AML-193 (cell line): Measurements from ENCODE around the gene ZFYVE27.
A peak's percentile ranks its signal among the peaks of the same experiment; 100 is the strongest.

Experiments used
- DNase-seq, 2 experiments: peaks; one replicate each; lab custom pipeline; 2025; lab: John Stamatoyannopoulos, UW

The ZFYVE27 gene

DNA sequence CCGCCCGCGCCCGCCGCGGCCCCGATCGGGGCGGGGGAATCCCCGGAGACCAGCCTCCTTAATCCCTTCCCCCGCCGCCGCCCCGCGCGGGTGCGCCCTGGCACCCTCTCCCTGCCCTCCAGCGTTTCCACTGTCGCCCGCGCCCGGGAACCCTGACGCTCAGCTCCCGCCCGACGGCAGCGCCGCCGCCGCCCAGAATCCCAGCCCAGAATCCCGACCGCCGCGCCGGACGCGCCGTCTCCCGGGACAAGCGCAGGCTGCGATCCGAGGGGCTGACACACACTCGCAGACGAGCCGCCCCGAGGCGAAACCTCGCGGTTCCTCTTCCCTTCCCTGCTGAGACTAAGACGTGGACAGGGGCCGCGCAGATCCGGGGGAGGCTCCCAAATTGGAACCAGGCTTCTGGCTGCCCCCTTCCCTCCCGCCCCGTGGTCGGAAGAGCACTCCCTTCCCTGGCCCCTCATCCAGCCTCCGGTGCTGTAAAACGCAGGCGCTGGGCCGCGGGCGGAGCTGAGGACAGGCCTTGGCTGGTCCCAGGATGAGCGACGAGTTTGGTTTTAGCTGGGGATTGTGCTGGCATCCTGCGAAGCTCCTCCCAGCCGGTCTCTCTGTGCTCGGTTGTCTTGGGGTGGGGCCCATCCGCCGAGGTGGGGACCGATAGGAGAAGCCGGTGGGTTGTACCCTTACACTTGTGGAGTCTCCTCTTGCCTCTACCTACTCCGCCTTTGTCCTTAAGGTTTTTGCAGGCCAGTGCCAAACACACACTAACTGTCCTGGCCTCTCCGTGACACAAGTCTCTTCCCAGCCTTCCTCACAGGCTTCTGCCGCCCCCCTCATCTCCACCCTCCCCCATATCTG is 22.3 kb upstream of the ZFYVE27 start:
- peak; percentile 50 to 59 for DNase-seq

DNA sequence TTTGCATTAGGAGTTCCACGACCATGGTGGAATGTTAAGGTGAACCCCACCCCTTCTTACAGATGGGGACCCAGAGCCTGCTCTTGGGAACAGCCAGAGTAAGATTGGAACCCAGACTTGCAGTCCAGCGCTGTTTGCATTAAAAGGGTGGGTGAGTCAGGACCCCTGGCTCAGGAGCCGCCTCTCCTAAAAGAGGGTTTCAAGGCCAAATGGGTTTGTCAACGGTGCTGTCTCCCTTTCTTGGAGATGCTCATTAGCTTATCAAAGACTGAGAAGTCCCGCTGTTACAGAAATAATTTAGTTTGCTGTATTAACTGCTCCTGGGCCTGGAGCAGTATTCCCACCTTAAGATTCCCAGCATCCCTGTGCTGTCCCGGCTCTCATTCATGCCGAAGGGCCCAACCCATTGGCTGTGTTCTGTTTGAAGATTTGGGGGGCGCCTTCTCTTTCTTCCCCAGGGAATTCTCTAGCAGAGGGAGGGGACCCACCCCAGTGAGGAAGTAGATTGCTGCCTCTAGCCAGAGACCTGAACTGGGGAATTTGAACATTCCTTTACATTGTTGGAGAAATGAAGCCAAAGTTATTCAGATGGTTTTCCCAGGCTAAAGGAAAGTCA is 21.6 kb upstream of the ZFYVE27 start:
- no peak for DNase-seq

DNA sequence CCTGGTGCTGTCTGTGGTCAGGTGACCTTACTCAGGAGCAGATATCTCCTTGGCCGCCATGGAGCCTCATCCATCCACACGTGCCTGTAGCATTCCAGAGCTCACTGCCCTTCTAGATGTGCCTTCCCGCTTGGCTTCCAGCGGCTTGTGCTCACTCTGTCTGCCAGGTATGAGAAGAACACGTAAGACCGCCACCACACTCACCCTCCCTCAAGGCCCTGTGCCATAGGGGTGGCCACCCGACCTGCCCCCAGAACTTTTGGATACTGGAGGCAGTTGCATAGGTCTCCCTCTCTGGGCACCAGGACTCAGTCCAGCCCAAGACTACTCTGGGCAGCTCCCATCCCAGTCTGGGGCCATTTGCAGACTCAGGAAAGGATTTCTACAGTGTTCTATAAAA is 19.3 kb upstream of the ZFYVE27 start:
- no peak for DNase-seq

DNA sequence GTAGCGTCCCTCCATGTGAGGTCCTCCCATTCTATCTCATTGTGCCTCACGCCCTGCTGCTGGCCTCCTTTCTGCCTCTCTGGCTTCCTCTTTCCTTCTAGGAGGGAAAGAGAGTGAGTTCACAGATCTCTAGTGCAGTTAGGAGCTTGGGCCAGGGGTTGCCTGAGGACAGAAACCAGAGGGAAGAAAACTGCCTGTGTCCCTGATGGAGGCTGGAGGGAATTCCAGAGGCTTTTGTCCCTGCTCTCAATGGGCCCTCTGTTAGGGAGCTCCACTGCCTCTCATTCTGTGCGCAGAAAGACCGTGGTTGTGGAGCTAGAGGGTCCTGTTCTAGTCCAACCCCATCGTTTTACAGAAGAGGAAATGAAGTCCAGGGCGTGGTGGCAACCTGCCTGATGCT is 18.8 kb upstream of the ZFYVE27 start:
- DNase-seq = peak; percentile 55 to 61

DNA sequence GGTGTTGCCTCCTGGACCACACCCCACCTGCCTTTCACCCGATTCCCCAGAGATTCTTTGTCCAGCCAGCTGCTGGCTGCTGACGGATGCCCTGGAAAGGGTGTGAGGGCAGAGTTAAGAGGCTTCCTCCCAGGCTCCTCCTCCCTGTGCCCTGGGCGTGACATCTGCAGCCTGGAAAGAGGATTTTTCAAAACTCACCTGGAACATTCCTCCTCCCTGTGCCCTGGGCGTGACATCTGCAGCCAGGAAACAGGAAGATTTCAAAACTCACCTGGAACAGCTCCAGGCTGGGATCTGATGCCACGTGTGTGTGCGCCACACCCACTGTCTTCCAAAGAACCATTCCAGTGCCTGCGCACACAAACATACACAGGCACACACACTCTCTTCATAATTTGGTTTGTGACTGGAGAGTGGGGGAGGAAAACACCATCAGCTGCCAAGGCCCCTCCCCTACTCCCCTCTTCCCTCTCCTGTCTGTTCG is 18.2 kb upstream of the ZFYVE27 start:
- no peak for DNase-seq

DNA sequence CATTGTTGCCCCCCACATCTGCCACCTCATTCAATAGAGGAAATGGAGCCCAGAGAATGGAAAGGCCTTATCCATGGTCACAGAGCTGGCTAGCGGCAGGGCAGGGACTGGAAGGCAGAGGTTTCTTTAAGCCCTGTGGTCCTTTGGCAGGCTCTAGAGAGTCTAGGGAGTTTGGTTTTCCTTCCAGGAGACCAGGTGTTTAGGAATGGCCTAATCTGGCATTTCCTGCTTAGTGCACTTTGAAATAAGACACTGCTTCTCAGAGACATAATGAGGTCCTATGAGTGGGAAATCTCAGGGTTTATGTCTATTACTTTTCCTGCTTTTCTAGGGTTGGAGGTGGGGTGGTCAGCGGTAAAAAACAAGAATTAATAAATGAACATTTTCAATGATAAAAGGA is 17.3 kb upstream of the ZFYVE27 start:
- DNase-seq = no peak

DNA sequence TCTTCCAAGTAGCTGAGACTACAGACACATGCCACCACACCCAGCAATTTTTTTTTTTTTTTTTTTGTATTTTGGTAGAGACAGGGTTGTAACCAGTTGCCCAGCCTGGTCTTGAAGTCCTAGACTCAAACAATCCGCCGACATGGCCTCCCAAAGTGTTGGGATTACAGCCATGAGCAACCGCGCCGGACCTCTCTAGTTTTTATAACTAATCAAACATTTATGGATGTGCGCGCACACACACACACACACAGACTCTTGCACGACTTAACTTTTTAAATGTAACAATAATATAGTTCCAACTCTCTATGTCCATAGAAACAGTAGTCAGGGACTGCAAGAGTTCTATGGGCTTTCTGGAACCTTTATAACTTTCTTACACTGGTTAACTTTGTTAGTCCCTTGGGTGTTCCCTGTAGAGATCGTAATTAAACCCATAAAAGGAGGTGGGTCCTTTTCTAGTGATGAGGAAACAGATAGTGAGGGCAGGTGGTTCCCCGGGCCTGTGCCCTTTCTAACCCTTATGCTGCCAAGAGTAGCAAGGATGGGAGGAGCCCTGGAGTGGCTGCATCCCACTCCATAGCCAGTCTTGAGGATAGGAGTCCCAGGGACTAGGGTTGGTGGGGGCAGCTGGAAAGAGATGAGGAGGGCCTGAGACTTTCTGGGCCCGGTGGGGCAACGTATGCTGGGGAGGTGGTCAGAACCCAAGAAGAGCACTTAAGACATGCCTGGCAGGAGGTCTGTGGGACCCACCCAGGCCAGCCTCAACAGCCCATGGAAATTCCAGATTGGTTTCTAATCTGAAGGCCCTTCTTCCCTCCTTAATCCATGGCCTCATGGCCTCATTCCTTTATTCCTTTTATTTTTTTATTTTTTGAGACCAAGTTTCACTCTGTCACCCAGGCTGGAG is 14.8 kb upstream of the ZFYVE27 start:
- no peak for DNase-seq

DNA sequence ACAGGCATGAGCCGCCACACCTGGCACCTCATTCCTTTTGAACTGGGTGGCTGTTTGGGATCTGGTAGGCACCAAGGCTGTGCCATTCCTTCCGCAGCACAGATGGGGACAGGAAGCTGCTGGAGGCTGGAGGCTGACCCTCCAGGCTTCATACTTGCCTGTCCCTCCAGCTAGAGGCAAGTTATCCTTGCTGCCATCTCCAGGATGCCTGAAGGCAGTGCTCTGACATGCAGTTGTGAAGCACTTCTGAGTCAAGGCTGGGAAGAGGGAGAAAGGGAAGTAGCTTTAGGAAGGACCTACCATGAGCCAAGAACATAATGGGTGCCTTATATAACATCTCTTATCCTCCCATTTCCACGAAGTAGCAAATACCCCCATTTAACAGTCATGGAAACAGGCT is 13.9 kb upstream of the ZFYVE27 start:
- no peak for DNase-seq

DNA sequence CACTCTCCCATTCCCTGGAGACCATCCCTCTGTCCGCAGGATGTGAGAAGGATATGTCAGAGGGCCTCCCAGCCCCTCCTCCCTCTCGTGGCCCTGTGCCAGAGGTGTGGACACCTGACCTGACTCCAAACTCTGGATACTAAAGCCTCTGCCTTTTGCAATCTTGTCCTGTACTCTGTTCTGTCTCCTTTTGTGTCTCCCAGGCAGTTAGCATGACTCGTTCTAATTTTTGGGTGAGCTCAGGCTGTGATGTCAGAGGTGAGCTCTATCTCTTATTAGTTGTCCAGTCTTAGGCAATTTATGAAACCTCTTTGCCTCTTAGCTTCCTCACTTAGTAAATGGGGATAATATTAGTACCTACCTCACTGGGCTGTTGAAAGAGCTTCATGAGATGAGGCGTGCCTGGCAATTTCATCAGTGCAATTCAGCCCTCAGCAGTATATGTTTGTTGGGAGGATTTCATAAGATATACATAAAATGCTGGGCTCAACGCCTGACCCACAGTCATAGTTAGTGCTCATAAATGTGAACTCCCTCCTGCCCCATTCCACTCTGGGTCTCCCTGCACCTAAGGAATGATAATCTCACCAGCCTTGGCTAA is 12.5 kb upstream of the ZFYVE27 start:
- DNase-seq = peak; percentile 85 to 89

DNA sequence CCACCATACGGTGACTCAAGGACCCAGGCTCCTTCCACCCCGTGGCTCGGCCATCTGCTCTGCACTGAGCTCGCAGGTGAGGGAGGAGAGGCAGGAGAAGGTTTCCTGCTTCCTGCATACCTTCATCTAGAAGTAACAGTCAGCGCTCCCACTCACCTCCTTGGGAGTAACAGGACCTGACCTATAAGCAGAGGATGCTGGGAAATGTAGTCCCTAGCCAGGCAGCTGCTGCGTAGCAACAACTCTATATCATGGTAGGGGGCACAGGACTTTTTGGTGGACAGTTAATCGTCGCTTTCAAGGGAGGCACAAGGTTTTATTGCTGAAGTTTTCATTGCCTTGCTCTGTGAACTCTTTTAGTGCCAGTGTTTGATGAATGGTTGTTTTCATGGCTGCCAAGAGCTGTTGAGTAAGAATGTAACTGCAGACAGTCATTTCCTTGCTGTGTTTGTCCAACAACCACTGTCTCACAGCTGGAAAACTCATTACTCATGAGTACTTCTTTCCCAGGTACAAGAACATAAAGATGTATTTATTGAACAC is 10.2 kb upstream of the ZFYVE27 start:
- DNase-seq = peak; percentile 31 to 39

DNA sequence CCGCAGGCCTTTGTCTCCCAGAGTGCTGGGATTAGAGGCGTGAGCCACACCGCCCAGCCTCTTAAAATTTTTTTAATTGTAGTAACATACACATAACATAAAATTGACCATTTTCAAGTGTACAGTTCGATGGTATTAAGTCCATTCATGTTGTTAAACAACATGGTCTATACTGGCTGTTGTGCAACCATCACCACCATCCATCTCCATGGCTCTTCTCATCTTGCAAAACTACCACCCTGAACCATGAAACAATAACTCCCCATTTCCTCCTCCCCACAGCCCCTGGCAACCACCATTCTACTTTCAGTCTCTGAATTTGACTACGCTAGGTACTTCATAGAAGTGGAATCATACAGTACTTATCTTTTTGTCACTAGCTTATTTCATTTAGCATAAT is 7.9 kb upstream of the ZFYVE27 start:
- peak; percentile 57 to 61 for DNase-seq

DNA sequence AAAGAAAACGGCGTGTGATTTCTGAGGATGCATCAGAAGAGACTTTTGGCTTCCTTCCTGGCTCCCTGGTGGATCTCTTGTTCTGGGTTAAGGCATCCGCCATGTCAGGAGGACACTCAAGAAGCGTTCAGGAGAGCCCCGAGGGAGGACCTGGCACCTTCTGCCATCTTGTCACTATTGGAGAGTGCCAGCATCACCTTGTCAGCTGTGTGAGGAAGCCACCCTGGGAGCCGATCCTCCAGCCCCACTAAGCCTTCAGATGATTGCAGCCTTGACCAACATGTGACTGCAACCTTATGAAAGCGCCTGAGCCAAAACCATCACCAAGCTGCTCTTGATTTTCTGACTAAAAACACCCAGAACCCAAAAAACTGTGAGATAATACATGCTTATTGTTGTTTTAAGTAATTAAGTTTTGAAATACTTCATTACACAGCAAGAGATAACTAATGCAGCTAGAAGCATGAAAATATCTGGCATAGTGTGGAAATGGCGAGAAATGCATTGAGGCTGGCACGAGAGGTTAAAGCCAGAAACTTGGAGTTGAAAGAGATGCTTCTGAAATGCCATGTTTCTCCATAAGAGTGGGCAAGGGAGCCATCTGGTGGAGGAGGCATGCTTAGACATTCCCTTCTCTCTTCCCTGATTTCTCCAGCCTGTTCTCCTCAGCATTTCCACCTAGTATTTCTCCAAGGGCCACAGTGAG is 5.4 kb upstream of the ZFYVE27 start:
- peak; percentile 42 to 45 for DNase-seq

DNA sequence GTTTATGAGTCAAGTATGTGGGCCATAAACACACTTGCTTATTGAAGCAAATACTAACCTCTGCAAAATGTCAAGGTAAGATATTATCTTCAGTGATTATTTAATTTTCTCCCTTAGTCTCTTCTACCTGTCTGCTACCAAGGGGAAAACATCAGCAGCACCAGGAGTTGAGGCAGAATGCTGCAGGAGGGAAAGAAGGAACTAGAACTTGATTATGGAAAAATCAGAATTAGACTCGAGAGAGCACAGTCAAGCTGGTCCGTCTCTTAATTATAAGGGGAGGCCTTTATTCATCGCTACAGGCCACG is 4.9 kb upstream of the ZFYVE27 start:
- no peak for DNase-seq

DNA sequence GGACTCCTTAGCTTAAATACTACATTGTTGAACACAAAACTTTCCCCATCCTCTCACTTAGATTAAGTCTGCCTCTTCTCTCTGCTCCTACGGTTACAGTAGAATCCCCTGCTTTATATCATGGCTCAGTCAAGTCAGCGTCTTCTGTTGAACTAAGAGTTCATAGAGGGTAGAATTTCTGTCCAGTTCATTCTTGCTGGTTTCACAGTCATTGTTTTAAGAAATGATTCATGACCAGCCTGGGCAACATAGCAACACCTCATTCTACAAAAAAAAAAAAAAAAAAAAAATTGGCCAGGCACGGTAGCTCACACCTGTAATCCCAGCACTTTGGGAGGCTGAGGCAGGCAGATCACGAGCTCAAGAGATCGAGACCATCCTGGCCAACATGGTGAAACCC is 3.7 kb upstream of the ZFYVE27 start:
- no peak for DNase-seq

DNA sequence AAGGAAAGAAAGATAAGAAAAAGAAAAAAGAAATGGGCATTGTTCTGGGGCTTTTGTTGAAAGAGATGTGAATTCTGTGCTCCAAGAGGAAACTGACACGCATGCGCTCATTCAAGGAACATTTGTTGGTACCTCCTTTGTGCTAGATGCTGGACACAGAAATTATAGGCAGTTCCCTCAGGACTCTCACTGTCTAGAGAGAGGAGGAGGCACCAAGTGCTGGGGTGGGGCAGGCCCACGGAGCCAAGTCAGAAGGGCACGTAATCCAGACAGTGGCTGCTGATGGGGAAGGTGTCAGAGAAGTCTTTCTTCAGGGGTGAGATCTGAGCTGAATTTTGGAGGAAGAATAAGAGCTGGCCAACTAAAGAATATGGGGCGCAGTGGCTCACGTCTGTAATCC is 2.9 kb upstream of the ZFYVE27 start:
- no peak for DNase-seq

DNA sequence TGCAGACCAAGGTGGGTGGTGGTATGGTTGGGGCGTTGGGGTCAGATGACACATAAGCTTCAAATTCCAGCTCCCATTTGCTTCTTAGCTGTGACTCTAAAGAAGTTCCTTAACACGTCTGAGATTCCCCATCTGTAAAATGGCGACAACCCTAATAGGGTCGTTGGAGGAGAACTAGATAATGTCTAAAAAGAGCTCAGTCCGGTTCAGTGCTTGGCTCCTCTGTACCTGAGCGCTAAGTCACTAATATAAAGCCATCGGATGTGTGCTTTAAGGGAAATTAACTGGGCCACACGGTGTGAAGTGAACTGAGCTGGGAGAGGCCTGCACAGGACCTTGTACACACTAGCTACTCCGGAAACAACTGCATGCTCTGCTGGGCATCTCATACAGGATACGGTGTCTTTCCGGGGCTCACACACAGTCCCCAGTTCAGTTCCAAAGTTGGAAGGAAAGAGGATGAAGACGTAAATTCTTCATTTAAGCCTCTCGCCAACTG is 476 bp upstream of the ZFYVE27 start:
- no peak for DNase-seq

DNA sequence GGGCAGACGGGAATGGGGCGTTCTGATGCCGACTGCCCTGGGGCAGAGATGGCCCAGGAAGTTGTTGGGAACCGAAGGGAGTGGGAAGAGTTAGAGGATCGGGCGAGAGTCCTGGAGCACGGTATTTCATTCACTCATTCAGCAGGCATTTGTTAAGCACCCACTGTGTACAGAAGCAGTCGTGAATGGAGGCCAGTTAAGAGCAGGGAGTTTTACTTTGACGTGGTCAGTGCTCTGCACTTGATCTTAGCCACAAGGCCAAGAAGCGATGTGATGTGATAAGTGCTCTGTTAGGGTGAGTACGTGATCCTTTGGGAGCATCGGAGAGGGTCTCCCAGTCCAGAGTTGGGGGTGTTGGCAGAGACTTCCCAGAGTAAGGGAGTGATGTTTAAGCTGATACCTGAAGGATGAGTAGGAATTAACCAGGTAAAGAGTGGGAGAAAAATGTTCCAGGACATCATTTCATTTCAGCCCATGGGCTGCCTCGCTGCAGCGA is 890 bp downstream of the ZFYVE27 start:
- no peak for DNase-seq

DNA sequence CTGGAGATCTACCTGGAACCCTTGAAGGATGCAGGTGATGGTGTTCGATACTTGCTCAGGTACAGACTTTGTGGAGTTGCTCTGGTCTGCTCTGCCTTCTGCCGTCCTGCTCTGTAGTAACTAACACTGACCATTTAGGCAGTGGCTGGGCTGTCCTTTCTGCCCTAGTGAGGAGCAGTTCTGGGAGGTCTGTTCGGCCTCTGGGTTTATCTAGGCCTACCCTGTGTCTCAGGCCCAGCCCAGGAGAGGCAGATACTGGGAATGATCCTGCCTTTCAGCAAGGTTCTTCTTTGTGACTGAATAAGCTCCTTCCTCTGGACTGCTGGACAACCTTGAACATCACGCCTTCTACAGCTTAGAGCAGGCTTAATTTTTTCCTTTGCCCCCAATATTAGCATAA is 1.7 kb downstream of the ZFYVE27 start:
- DNase-seq = no peak

DNA sequence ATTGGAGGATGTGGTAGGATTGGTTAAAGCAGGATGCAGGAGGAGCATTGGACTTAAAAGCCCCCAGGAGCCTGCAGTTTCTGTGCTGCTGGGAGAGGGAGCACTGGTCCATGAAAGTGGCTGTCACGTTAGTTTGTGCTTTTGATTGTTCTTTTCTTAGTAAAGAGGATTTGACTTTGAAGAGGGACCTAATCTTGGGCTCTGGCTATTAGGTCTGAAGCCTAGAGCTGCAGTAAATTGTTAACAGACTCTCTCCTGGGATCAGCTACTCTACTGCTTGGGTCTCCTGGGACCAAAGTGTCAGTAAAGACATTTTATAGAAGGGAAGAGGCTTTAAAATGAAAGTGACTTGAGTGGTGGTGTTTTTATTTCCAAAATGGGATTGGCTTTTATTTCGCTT is 3.7 kb downstream of the ZFYVE27 start:
- no peak for DNase-seq

DNA sequence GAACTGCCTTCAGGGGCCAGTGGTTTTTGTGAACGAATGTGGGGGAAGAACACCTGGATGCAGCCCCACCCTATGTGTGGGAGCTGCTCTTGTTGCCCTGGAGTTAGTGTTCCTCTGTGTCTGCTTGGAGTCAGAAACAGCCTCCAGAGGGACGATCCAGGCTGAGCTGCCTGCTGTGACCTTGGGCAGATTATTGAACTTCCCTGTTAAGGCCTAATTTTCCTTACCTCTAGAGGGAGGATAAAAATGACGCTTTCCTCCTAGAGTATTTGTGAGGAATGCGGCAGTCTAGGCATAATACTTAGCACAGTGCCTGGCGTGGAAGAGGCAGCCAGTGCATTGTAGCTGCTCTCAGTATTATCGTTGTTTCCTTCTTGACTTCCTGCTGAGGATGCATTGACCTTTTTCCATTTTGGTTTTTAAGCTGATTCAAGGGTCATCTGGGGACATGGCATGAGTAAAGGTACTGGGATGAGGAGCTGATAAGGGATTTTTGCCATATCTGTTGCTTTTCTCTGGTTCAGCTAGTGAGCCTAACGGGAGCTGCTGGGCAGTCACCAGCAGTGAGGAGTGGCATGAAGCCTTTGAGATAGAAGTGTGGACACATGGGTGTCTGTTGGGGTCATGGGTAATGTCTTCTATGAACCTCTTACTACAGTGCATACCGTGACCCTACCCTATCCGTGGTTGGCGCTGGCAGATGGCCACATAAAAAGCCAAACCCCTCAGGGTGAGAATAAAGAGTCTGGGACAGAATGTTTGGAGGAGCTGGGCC is 6.4 kb downstream of the ZFYVE27 start:
- DNase-seq = no peak
